Prostate gland (tissue), 2 donors: ENCODE results near the gene FBXW2.

Experiments used
- CTCF ChIP-seq, 4 experiments: fragments of 200-600 bp in 2 of 4; fragments of 450-650 bp in 2 of 4; sonication (generic) in 2 of 4; IDR thresholded peaks; 1 replicate in 3 of 4; 2 replicates in 1 of 4; pipeline ENCODE4 v1.5.1; 2016 to 2019; ENCODE audit warnings: antibody characterized with exemption in 4 of 4, mild to moderate bottlenecking in 2 of 4, moderate library complexity in 2 of 4
- POLR2A ChIP-seq: fragments of 450-650 bp; IDR thresholded peaks from one replicate; pipeline ENCODE4 v1.6.1; 2016; ENCODE audit warnings: antibody characterized with exemption, mild to moderate bottlenecking
- POLR2AphosphoS5 ChIP-seq: sonication (generic); formaldehyde crosslinking; IDR thresholded peaks from one replicate; pipeline ENCODE4 v1.6.1; 2017; ENCODE audit warnings: antibody characterized with exemption

- TF ChIP-seq CTCF (IDR thresholded peaks at IDR 0.05) (no peak), POLR2AphosphoS5 (no peak), POLR2A (no peak)
Observed at GRCh38 chr9:120830865-120831264, 37.6 kb upstream of the FBXW2 start.
